Erythroblast (primary cell): ENCODE data around the gene TRMO.

Experiments used
- GATA1 ChIP-seq: IDR thresholded peaks from 2 replicates; pipeline ENCODE4 v1.6.1; 2011; ENCODE audit warnings: low read depth, mild to moderate bottlenecking, control low read depth, low read length, moderate library complexity
- POLR2A ChIP-seq: IDR thresholded peaks from 2 replicates; pipeline ENCODE4 v1.6.1; 2011; ENCODE audit warnings: mild to moderate bottlenecking, low read length

DNA sequence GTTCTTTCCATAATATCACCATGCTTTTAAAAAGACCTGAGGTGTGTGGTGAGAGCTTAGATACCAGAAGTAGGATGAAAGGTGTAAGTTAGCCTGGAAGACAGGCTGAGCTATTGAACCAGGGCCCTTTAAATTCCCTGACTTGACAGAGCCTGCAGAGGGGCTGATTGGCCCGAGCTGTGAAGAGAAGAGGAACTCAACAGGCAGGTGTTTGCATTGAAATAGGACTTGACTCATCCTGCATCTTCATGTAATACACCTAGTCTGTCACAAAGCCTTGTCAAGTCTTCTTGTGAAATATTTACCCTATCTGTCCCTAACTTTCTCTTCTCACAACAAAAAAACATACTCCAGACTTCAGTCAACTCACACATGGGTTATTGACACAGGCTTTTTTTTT lies 44.2 kb upstream of the TRMO start:
- TF ChIP-seq POLR2A: no peak
- TF ChIP-seq GATA1: no peak
